ENCODE measurements around the gene MCM6. TPM values are rescaled to one million over a fixed set of nuclear protein-coding genes. Genes with fewer than 3 reads are reported as not detected.

MCM6 gene
- polyA plus RNA-seq, 1 of the 3 experiments (the other 2 are of a cell fraction) = 18.4 TPM

DNA sequence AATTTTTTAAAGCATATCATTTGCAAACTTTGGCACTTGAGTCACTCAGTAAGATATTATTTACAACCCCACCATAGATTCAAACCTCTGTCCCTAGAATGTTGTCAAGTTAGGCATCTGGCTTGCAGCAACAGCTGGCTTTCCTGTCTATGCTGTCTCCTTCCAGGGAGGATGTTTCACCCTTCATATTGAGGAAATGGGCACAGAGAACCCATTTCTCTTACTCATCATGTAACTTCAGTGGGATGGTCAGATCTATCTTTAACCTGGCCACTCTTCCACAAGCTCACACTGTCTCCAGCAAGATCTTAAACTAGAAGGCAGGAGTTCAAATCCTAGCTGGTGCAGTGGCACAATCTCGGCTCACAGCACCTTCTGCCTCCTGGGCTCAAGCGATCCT lies 55.1 kb downstream of the MCM6 start:
- H3K4me3 ChIP-seq (ENCODE audit: low read depth in 2 of 2, low read length in 1 of 2) = no peak overlapping the region
- CTCF ChIA-PET = interaction anchor here (1.3 kb wide), 1 partner anchor 24 kb away, joined by 3 read pairs; no protein-coding TSS in a partner anchor
- no peaks in the 10 kb centered on the region for H4K20me1 ChIP-seq (ENCODE audit: insufficient read depth)
- H3K27ac ChIP-seq (ENCODE audit: low read depth in 2 of 2, low read length in 1 of 2) = no peak overlapping the region
- TF ChIP-seq FOXM1 (IDR thresholded peaks at IDR 0.05; ENCODE audit: low read depth) = no peak
- TF ChIP-seq, protein P1, sequence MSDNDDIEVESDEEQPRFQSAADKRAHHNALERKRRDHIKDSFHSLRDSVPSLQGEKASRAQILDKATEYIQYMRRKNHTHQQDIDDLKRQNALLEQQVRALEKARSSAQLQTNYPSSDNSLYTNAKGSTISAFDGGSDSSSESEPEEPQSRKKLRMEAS (IDR thresholded peaks at IDR 0.05; ENCODE audit: low read depth) = no peak
- TF ChIP-seq, protein P2, sequence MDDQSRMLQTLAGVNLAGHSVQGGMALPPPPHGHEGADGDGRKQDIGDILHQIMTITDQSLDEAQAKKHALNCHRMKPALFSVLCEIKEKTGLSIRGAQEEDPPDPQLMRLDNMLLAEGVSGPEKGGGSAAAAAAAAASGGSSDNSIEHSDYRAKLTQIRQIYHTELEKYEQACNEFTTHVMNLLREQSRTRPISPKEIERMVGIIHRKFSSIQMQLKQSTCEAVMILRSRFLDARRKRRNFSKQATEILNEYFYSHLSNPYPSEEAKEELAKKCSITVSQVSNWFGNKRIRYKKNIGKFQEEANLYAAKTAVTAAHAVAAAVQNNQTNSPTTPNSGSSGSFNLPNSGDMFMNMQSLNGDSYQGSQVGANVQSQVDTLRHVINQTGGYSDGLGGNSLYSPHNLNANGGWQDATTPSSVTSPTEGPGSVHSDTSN (IDR thresholded peaks at IDR 0.05) = no peak
- peaks cover 0 to 4% of the 10 kb centered on the region in 2 experiments; a peak in 1 of 4 replicates for H3K4me1 ChIP-seq (ENCODE audit: control insufficient read depth in 1 of 2, insufficient read depth in 2 of 2, low read depth in 1 of 2, low read length in 1 of 2)
- H3K9me2 ChIP-seq = no peaks in the 10 kb centered on the region
- H3K9ac ChIP-seq = no peak overlapping the region
- H2AFZ ChIP-seq (ENCODE audit: low read depth) = no peak overlapping the region
- H3K79me2 ChIP-seq (ENCODE audit: insufficient read depth) = no peaks in the 10 kb centered on the region
- WGBS (ENCODE audit: low lambda C conversion rate) = 61% methylated on average over 2 of the region's 2 CpGs
- H3K36me3 ChIP-seq (replicated peaks in 1 of 2; ENCODE audit: control insufficient read depth in 1 of 2, insufficient read depth in 2 of 2, low read length in 1 of 2) = no peaks in the 10 kb centered on the region
- no peak overlapping the region for H3K4me2 ChIP-seq
- H3K27me3 ChIP-seq (ENCODE audit: insufficient read depth) = no peaks in the 10 kb centered on the region
- H3K9me3 ChIP-seq = no peaks in the 10 kb centered on the region
- POLR2A ChIA-PET = no interaction called here
- no peaks in the 10 kb centered on the region for H3F3A ChIP-seq (replicated peaks; ENCODE audit: insufficient read depth)
- DNase-seq = no peak

DNA sequence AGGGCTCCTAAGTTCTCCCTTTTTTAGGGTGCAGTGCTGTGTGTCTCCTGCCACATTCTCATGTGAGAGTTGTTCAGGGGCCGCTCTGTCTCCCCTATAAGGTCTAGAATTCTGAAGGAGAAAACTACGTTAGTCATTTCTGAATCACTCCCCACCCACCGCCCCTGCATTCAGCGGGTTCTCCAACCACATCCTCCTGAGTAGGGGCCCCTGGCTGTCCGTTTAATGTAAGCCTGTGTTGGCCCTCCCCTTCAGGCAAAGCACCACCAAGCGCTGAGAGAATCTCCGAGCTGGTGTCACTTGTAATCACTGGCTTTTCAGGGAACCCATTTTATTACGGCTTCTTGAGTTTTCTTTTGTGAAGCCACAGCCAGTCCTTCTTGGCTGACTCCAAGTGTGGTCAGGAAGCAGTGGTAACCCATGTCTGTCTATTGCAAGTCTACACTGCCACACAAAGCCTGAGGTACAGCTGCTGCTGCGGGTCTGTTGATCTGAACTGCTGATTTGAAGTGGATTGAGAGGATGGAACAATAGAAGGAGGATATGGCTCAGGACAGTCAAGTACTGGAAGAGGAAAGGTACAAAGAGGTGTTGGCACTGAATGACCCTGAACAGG lies 56.1 kb downstream of the MCM6 start:
- no peak for DNase-seq
- Histone ChIP-seq H3F3A (replicated peaks; ENCODE audit: insufficient read depth) (no peaks in the 10 kb centered on the region), H3K9ac (no peak overlapping the region), H3K27me3 (ENCODE audit: insufficient read depth) (no peaks in the 10 kb centered on the region), H3K9me2 (no peaks in the 10 kb centered on the region), H3K79me2 (ENCODE audit: insufficient read depth) (no peaks in the 10 kb centered on the region), H3K9me3 (no peaks in the 10 kb centered on the region), H4K20me1 (ENCODE audit: insufficient read depth) (no peaks in the 10 kb centered on the region), H3K27ac (ENCODE audit: low read depth in 2 of 2, low read length in 1 of 2) (no peak overlapping the region), H2AFZ (ENCODE audit: low read depth) (no peak overlapping the region), H3K4me1 (ENCODE audit: control insufficient read depth in 1 of 2, insufficient read depth in 2 of 2, low read depth in 1 of 2, low read length in 1 of 2) (peaks cover 0 to 4% of the 10 kb centered on the region in 2 experiments; a peak in 1 of 4 replicates), H3K4me3 (ENCODE audit: low read depth in 2 of 2, low read length in 1 of 2) (no peak overlapping the region), H3K4me2 (no peak overlapping the region), H3K36me3 (replicated peaks in 1 of 2; ENCODE audit: control insufficient read depth in 1 of 2, insufficient read depth in 2 of 2, low read length in 1 of 2) (no peaks in the 10 kb centered on the region)
- TF ChIP-seq SMC3 (IDR thresholded peaks at IDR 0.05; ENCODE audit: low read depth, low read length) (no peak), RFX5 (IDR thresholded peaks at IDR 0.05; ENCODE audit: low read length) (no peak), TEAD4 (IDR thresholded peaks at IDR 0.05; ENCODE audit: borderline replicate concordance, insufficient read depth) (no peak), EZH2phosphoT487 (IDR thresholded peaks at IDR 0.05; ENCODE audit: borderline replicate concordance, low read depth) (no peak), POLR2AphosphoS5 (IDR thresholded peaks at IDR 0.05; ENCODE audit: low read depth, low read length) (no peak), SIN3A (IDR thresholded peaks at IDR 0.05; ENCODE audit: borderline replicate concordance, low read depth, low read length) (no peak), EP300 (IDR thresholded peaks at IDR 0.05; ENCODE audit: borderline replicate concordance in 1 of 2, low read depth in 1 of 2, low read length in 1 of 2) (no peak), ELF1 (IDR thresholded peaks at IDR 0.05) (no peak)
- TF ChIP-seq, protein P3, sequence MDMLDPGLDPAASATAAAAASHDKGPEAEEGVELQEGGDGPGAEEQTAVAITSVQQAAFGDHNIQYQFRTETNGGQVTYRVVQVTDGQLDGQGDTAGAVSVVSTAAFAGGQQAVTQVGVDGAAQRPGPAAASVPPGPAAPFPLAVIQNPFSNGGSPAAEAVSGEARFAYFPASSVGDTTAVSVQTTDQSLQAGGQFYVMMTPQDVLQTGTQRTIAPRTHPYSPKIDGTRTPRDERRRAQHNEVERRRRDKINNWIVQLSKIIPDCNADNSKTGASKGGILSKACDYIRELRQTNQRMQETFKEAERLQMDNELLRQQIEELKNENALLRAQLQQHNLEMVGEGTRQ (IDR thresholded peaks at IDR 0.05; ENCODE audit: borderline replicate concordance, low read depth, low read length) = no peak
- TF ChIP-seq, protein P4, sequence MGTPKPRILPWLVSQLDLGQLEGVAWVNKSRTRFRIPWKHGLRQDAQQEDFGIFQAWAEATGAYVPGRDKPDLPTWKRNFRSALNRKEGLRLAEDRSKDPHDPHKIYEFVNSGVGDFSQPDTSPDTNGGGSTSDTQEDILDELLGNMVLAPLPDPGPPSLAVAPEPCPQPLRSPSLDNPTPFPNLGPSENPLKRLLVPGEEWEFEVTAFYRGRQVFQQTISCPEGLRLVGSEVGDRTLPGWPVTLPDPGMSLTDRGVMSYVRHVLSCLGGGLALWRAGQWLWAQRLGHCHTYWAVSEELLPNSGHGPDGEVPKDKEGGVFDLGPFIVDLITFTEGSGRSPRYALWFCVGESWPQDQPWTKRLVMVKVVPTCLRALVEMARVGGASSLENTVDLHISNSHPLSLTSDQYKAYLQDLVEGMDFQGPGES (IDR thresholded peaks at IDR 0.05; ENCODE audit: low read depth, low read length) = no peak
- TF ChIP-seq, protein P2 (IDR thresholded peaks at IDR 0.05) = no peak
- ChIA-PET CTCF (no interaction called here), POLR2A (no interaction called here)
- WGBS (ENCODE audit: low lambda C conversion rate) = 56% methylated on average over 9 of the region's 9 CpGs
